ENCODE measurements around the gene INPP5A. TPM values are rescaled to one million over a fixed set of nuclear protein-coding genes. Genes with fewer than 3 reads are reported as not detected.

The INPP5A gene
- total RNA-seq, 4 donors from 2014 or later, result 16.9 to 58.2 (median 29.5) TPM

GRCh38 chr10:132528064-132528691 lies 9.4 kb upstream of the INPP5A start:
- no peak for DNase-seq
- no peaks in the 10 kb centered on the region for H3K9me3 ChIP-seq
- no peak for TF ChIP-seq POLR2A (IDR thresholded peaks at IDR 0.05)
- TF ChIP-seq CTCF (IDR thresholded peaks at IDR 0.05), result no peak
- intact Hi-C loops (cut with DNase I), result no loop called here
- no peak overlapping the region for H3K4me3 ChIP-seq
- peaks cover 0 to 5% (median 0%) of the 10 kb centered on the region in 3 donors for H3K4me1 ChIP-seq
- 40 to 43% methylated on average over 7 to 8 of the region's 11 CpGs for WGBS, 2 donors
- peak overlapping the region in 2 of 4 donors; percentile 32 to 51 for H3K27ac ChIP-seq
- no peaks in the 10 kb centered on the region for H3K36me3 ChIP-seq
- peaks cover 0 to 49% (median 0%) of the 10 kb centered on the region in 4 donors for H3K27me3 ChIP-seq

- H3K36me3 ChIP-seq, result no peaks in the 10 kb centered on the region
- peaks cover 7 to 24% (median 8%) of the 10 kb centered on the region in 3 donors for H3K4me1 ChIP-seq
- H3K4me3 ChIP-seq, result no peak overlapping the region
- no peak overlapping the region for H3K27ac ChIP-seq
- DNase-seq, result no peak
- peaks cover 0 to 24% (median 0%) of the 10 kb centered on the region in 4 donors for H3K27me3 ChIP-seq
- no peaks in the 10 kb centered on the region for H3K9me3 ChIP-seq
- intact Hi-C loops (cut with DNase I), result loop anchor here (10.0 kb wide), 1 partner anchor 103 kb away; no protein-coding TSS in a partner anchor
- TF ChIP-seq CTCF (IDR thresholded peaks at IDR 0.05) (no peak), POLR2A (IDR thresholded peaks at IDR 0.05) (no peak)
- 86 to 93% methylated on average over 6 of the region's 6 CpGs for WGBS, 2 donors
Measured at GRCh38 chr10:132532179-132532578, 5.4 kb upstream of the INPP5A start.

GRCh38 chr10:132532749-132533560 lies 4.6 kb upstream of the INPP5A start:
- Histone ChIP-seq H3K4me1 (peaks cover 7 to 19% (median 8%) of the 10 kb centered on the region in 3 donors), H3K4me3 (no peak overlapping the region), H3K36me3 (no peaks in the 10 kb centered on the region), H3K27me3 (peaks cover 0 to 16% (median 0%) of the 10 kb centered on the region in 4 donors), H3K27ac (no peak overlapping the region), H3K9me3 (no peaks in the 10 kb centered on the region)
- TF ChIP-seq POLR2A (IDR thresholded peaks at IDR 0.05) (no peak), CTCF (IDR thresholded peaks at IDR 0.05) (no peak)
- no peak for DNase-seq
- 86 to 88% methylated on average over 14 of the region's 14 CpGs for WGBS, 2 donors
- intact Hi-C loops (cut with DNase I), result loop anchor here (10.0 kb wide), 1 partner anchor 102 kb away; no protein-coding TSS in a partner anchor

- TF ChIP-seq CTCF (IDR thresholded peaks at IDR 0.05), result no peak
- TF ChIP-seq POLR2A (IDR thresholded peaks at IDR 0.05), result no peak
- 84 to 86% methylated on average over 6 to 12 of the region's 12 CpGs for WGBS, 2 donors
- intact Hi-C loops (cut with DNase I), result loop anchor here (10.0 kb wide), 1 partner anchor 101 kb away; no protein-coding TSS in a partner anchor
Measured at GRCh38 chr10:132533571-132534260, 3.9 kb upstream of the INPP5A start.

More at GRCh38 chr10:132533571-132534260, 3.9 kb upstream of the INPP5A start:
- Histone ChIP-seq H3K4me3 (no peak overlapping the region), H3K9me3 (no peaks in the 10 kb centered on the region), H3K4me1 (peaks cover 13 to 26% (median 15%) of the 10 kb centered on the region in 3 donors), H3K36me3 (no peaks in the 10 kb centered on the region), H3K27me3 (peaks cover 0 to 9% (median 0%) of the 10 kb centered on the region in 4 donors), H3K27ac (no peak overlapping the region)
- no peak for DNase-seq
